Calu3 (cell line): ENCODE measurements around the gene NELFB. TPM values are rescaled to one million over a fixed set of nuclear protein-coding genes. Genes with fewer than 3 reads are reported as not detected.
A peak's percentile ranks its signal among the peaks of the same experiment; 100 is the strongest.

Experiments used
- BruUV-seq: library from RNA; stranded (reverse); fragments of 400-500 nt; replicated peaks from 2 replicates; lab custom pipeline; 2021; lab: Mats Ljungman, UMichigan
- CTCF ChIA-PET: fragments of 300-600 bp; sonication (Branson Sonifier 250); formaldehyde crosslinking; loops from one replicate; lab custom pipeline; 2022; ENCODE audit warnings: antibody characterized with exemption; lab: Charles Lee
- DNase-seq: peaks from one replicate; pipeline ENCODE4 v3.0.0; 2022
- H3K27ac Mint-ChIP-seq: one replicate; pipeline ENCODE4 v1.8.0; 2022; ENCODE audit warnings: mixed read lengths; ENCODE audit not compliant: unreplicated experiment
- H3K27me3 Mint-ChIP-seq: one replicate; pipeline ENCODE4 v1.8.0; 2022; ENCODE audit warnings: mixed read lengths; ENCODE audit not compliant: unreplicated experiment
- H3K36me3 Mint-ChIP-seq: one replicate; pipeline ENCODE4 v1.8.0; 2022; ENCODE audit warnings: mild to moderate bottlenecking, moderate library complexity, mixed read lengths; ENCODE audit not compliant: insufficient read depth, unreplicated experiment
- H3K4me1 Mint-ChIP-seq: one replicate; pipeline ENCODE4 v1.8.0; 2022; ENCODE audit warnings: mild to moderate bottlenecking, low read depth, mixed read lengths; ENCODE audit not compliant: unreplicated experiment
- H3K4me3 Mint-ChIP-seq: one replicate; pipeline ENCODE4 v1.8.0; 2022; ENCODE audit warnings: mild to moderate bottlenecking, low read depth, moderate library complexity, mixed read lengths; ENCODE audit not compliant: unreplicated experiment
- H3K9me3 Mint-ChIP-seq: one replicate; pipeline ENCODE4 v1.8.0; 2022; ENCODE audit warnings: low read depth, mixed read lengths; ENCODE audit not compliant: unreplicated experiment
- CTCF ChIP-seq: fragments of 200-600 bp; IDR thresholded peaks from one replicate; pipeline ENCODE4 v1.8.0; 2022; ENCODE audit warnings: antibody characterized with exemption; ENCODE audit not compliant: unreplicated experiment
- intact Hi-C: fragments of 100-400 bp; cut with micrococcal nuclease; formaldehyde crosslinking; loops from one replicate; pipeline ENCODE4 v1.10.0; 2022; ENCODE audit not compliant: unreplicated experiment
- total RNA-seq: library from RNA; stranded (reverse); gene quantifications from 2 replicates; pipeline ENCODE4 v1.2.3, GENCODE V29; 2022

NELFB gene
- total RNA-seq, 1 experiment from 2014 or later = 43.5 TPM

GRCh38 chr9:137311171-137311985 lies 56.3 kb downstream of the NELFB start:
- Mint-ChIP-seq H3K27ac (peak overlapping the region; percentile 81), H3K4me3 (no peak overlapping the region), H3K4me1 (no peaks in the 10 kb centered on the region), H3K27me3 (no peaks in the 10 kb centered on the region), H3K9me3 (no peaks in the 10 kb centered on the region), H3K36me3 (peaks cover 6% of the 10 kb centered on the region)
- CTCF ChIA-PET = interaction anchor here (0.8 to 1.0 kb wide), 2 partner anchors 12 to 123 kb away, joined by 3 read pairs; partner anchors contain the start of gene SSNA1
- DNase-seq = peak; percentile 91
- no TSS peak for BruUV-seq
- no peak for TF ChIP-seq CTCF
- intact Hi-C loops = no loop called here

- TF ChIP-seq CTCF = no peak
- H3K4me3 Mint-ChIP-seq = no peak overlapping the region
- intact Hi-C loops = no loop called here
- no peak for DNase-seq
- CTCF ChIA-PET = interaction anchor here (0.6 to 1.0 kb wide), 2 partner anchors 13 to 736 kb away, joined by 3 to 4 read pairs; no protein-coding TSS in a partner anchor
- H3K27me3 Mint-ChIP-seq = no peaks in the 10 kb centered on the region
- H3K9me3 Mint-ChIP-seq = no peaks in the 10 kb centered on the region
- peaks cover 3% of the 10 kb centered on the region for H3K36me3 Mint-ChIP-seq
- no peak overlapping the region for H3K27ac Mint-ChIP-seq
- no peaks in the 10 kb centered on the region for H3K4me1 Mint-ChIP-seq
- BruUV-seq = no TSS peak
Observed at GRCh38 chr9:137311986-137312851, 57.1 kb downstream of the NELFB start.

GRCh38 chr9:137312852-137313325 lies 57.8 kb downstream of the NELFB start:
- Mint-ChIP-seq H3K27ac (no peak overlapping the region), H3K27me3 (no peaks in the 10 kb centered on the region), H3K36me3 (no peaks in the 10 kb centered on the region), H3K4me3 (no peak overlapping the region), H3K9me3 (no peaks in the 10 kb centered on the region), H3K4me1 (no peaks in the 10 kb centered on the region)
- intact Hi-C loops = no loop called here
- BruUV-seq = no TSS peak
- no peak for TF ChIP-seq CTCF
- DNase-seq = no peak
- CTCF ChIA-PET = interaction anchor here (0.6 kb wide), 1 partner anchor 737 kb away, joined by 4 read pairs; no protein-coding TSS in a partner anchor

GRCh38 chr9:137313326-137313936 lies 58.3 kb downstream of the NELFB start:
- Mint-ChIP-seq H3K4me3 (no peak overlapping the region), H3K4me1 (no peaks in the 10 kb centered on the region), H3K27me3 (no peaks in the 10 kb centered on the region), H3K27ac (no peak overlapping the region), H3K9me3 (no peaks in the 10 kb centered on the region), H3K36me3 (no peaks in the 10 kb centered on the region)
- CTCF ChIA-PET = no interaction called here
- no TSS peak for BruUV-seq
- TF ChIP-seq CTCF = no peak
- intact Hi-C loops = no loop called here
- DNase-seq = no peak
